ENCODE data around the gene CDC20.

DNA sequence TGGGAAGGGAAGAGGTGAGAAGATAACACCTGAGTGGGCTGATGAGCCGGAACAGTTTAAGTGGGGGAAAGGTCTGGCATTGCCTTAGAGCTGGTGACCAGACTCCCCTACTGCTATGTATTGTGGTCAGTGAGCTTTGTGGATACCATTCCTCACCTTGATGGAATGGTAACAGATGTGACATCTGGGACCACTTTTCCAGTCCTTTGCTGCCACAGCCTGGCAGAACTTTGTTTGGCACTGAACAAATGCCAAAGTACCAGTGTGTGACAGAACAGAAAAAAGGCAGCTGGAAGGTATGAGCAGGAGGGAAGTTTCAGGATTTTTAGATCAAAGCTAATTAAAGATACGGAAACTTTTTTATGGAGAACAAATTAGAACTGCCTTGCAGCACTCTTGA lies 24.7 kb downstream of the CDC20 start:
- TF ChIP-seq, protein P1, sequence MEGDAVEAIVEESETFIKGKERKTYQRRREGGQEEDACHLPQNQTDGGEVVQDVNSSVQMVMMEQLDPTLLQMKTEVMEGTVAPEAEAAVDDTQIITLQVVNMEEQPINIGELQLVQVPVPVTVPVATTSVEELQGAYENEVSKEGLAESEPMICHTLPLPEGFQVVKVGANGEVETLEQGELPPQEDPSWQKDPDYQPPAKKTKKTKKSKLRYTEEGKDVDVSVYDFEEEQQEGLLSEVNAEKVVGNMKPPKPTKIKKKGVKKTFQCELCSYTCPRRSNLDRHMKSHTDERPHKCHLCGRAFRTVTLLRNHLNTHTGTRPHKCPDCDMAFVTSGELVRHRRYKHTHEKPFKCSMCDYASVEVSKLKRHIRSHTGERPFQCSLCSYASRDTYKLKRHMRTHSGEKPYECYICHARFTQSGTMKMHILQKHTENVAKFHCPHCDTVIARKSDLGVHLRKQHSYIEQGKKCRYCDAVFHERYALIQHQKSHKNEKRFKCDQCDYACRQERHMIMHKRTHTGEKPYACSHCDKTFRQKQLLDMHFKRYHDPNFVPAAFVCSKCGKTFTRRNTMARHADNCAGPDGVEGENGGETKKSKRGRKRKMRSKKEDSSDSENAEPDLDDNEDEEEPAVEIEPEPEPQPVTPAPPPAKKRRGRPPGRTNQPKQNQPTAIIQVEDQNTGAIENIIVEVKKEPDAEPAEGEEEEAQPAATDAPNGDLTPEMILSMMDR (IDR thresholded peaks at IDR 0.05): peak; percentile 29
- TF ChIP-seq EZH2phosphoT487 (IDR thresholded peaks at IDR 0.05): no peak
- no peak for TF ChIP-seq EZH2 (IDR thresholded peaks at IDR 0.05)
